Nephron progenitor cell (in vitro differentiated cells): ENCODE measurements around the gene PPM1L.

ENCODE experiments used
- DNase-seq: peaks from one replicate; pipeline ENCODE4 v3.0.0; 2021
- H3K27ac Mint-ChIP-seq: 2 replicates; pipeline ENCODE4 v1.8.0; 2021; ENCODE audit warnings: mild to moderate bottlenecking, moderate library complexity, mixed read lengths
- H3K27me3 Mint-ChIP-seq: 2 replicates; pipeline ENCODE4 v1.8.0; 2021; ENCODE audit warnings: mild to moderate bottlenecking, low read depth, mixed read lengths; ENCODE audit not compliant: poor library complexity
- H3K36me3 Mint-ChIP-seq: 2 replicates; pipeline ENCODE4 v1.8.0; 2021; ENCODE audit warnings: low read depth, mixed read lengths
- H3K4me1 Mint-ChIP-seq: 2 replicates; pipeline ENCODE4 v1.8.0; 2021; ENCODE audit warnings: mixed read lengths
- H3K4me3 Mint-ChIP-seq: 2 replicates; pipeline ENCODE4 v1.8.0; 2021; ENCODE audit warnings: mild to moderate bottlenecking, moderate library complexity, mixed read lengths
- H3K9me3 Mint-ChIP-seq: 2 replicates; pipeline ENCODE4 v1.8.0; 2021; ENCODE audit warnings: mild to moderate bottlenecking, moderate library complexity, mixed read lengths
- TF ChIP-seq, protein P1 (sequence below): fragments of 200-600 bp; sonication (generic); IDR thresholded peaks from 2 replicates; pipeline ENCODE4 v1.5.0; 2021; ENCODE audit warnings: antibody characterized with exemption

PPM1L gene

DNA sequence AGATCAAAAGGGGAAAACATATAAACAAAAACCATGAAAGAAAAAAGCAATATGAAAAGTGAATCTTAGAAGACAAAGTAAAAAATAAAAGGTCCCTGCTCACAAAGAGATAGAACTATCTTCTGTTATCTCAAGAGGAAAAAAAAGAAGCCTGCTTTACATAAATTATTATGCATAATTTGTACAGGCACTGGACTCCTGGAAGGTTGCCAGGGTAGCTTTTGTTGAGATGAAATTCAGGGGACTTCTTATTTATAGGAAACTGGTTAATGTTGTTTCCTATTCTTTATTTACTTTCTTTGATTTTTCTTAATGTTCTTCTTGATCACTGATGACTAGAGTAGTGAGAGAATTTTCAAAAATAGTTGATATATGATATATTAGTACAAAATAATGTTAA, 66.9 kb downstream of the PPM1L start:
- H3K27ac Mint-ChIP-seq, result no peak overlapping the region
- H3K4me3 Mint-ChIP-seq, result no peak overlapping the region
- peaks cover 5% of the 10 kb centered on the region for H3K4me1 Mint-ChIP-seq
- DNase-seq, result no peak
- no peaks in the 10 kb centered on the region for H3K9me3 Mint-ChIP-seq
- TF ChIP-seq, protein P1, sequence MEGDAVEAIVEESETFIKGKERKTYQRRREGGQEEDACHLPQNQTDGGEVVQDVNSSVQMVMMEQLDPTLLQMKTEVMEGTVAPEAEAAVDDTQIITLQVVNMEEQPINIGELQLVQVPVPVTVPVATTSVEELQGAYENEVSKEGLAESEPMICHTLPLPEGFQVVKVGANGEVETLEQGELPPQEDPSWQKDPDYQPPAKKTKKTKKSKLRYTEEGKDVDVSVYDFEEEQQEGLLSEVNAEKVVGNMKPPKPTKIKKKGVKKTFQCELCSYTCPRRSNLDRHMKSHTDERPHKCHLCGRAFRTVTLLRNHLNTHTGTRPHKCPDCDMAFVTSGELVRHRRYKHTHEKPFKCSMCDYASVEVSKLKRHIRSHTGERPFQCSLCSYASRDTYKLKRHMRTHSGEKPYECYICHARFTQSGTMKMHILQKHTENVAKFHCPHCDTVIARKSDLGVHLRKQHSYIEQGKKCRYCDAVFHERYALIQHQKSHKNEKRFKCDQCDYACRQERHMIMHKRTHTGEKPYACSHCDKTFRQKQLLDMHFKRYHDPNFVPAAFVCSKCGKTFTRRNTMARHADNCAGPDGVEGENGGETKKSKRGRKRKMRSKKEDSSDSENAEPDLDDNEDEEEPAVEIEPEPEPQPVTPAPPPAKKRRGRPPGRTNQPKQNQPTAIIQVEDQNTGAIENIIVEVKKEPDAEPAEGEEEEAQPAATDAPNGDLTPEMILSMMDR, result no peak
- no peaks in the 10 kb centered on the region for H3K27me3 Mint-ChIP-seq
- no peaks in the 10 kb centered on the region for H3K36me3 Mint-ChIP-seq

DNA sequence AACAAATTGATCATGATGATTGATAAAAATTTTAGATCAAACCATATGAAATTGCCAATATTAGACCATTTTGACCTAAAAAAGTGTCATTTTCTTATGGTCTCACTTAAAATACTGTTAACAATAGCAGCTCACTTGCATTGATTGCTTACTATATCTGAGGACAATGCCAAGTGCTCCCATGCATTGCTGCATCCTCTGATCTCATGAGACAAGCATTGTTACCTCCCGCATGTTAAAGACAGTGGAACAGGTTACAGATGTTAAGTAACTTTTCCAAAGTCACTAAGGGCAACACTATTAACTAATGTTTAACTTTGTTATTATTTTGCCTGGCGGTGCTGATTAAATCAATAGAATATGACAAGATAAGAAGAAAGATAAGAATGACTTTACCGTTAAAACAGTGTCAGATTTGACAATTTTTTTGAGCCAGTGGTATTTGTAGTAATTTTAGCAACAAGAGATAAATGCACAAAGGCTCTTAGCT, 69.3 kb downstream of the PPM1L start:
- no peak for DNase-seq
- Mint-ChIP-seq H3K36me3 (no peaks in the 10 kb centered on the region), H3K4me1 (peaks cover 10% of the 10 kb centered on the region), H3K27me3 (peaks cover 2% of the 10 kb centered on the region), H3K9me3 (no peaks in the 10 kb centered on the region), H3K4me3 (no peak overlapping the region), H3K27ac (no peak overlapping the region)
- TF ChIP-seq, protein P1, result no peak

DNA sequence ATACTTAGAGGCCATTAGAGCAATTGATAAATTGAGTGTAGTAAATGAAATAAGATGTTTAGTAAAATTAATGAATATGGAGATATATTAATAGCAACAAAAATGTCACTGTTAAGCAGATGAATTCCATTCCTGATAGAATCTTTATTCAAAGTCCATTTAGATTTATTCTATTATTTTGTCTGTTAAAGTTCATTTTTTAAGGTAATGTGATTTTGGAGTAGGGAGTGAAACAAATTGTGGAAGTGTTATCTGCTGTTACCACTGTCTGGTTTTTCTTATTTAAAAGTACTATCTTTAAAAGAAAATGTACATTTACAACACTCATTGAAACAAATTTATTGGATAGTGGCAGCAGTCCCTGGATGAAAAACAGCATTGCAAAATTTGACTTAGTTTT, 70.4 kb downstream of the PPM1L start:
- Mint-ChIP-seq H3K4me1 (peaks cover 10% of the 10 kb centered on the region), H3K27me3 (peaks cover 2% of the 10 kb centered on the region), H3K27ac (no peak overlapping the region), H3K9me3 (no peaks in the 10 kb centered on the region), H3K4me3 (no peak overlapping the region), H3K36me3 (no peaks in the 10 kb centered on the region)
- TF ChIP-seq, protein P1, result no peak
- DNase-seq, result no peak

DNA sequence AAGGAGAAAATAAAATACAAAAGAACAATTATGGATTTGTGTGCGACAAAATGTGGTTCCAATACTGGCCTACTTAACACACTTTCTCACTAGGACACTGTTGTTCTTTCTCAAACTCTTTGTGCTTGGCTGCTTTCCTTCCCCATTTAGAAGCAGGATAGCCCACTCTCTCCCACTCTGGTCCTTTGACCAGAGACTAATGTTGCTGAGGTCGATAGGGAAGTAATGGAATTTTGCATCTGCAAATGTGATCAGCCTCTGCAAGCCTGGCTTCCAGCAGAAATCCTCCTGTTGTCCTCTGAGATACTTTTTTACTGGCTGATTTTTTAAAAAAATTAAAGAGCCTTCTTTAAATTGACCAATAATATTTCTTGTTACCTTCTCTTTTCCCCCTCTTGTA, 71.0 kb downstream of the PPM1L start:
- TF ChIP-seq, protein P1, result no peak
- no peak for DNase-seq
- Mint-ChIP-seq H3K4me1 (peaks cover 10% of the 10 kb centered on the region), H3K4me3 (no peak overlapping the region), H3K9me3 (no peaks in the 10 kb centered on the region), H3K27me3 (peaks cover 2% of the 10 kb centered on the region), H3K36me3 (no peaks in the 10 kb centered on the region), H3K27ac (peak overlapping the region; percentile 19)

DNA sequence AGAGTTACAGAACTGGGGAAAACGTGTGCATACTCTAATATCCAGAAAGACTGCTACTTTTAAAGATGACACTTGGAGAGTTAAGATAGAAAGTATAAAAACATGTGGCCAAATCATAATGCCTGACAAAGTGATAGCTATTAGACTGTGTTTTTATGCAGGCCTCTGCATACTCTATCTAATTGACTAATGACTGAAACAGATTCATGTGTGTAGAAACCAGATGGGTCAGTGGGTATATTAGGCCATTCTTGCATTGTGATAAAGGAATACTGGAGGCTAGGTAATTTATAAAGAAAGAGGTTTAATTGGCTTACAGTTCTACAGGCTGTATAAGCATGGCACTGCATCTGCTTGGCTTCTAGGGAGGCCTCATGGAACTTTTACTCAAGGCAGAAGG, 71.5 kb downstream of the PPM1L start:
- H3K9me3 Mint-ChIP-seq, result no peaks in the 10 kb centered on the region
- DNase-seq, result no peak
- no peak overlapping the region for H3K4me3 Mint-ChIP-seq
- H3K27me3 Mint-ChIP-seq, result peaks cover 2% of the 10 kb centered on the region
- H3K4me1 Mint-ChIP-seq, result peaks cover 9% of the 10 kb centered on the region
- H3K36me3 Mint-ChIP-seq, result no peaks in the 10 kb centered on the region
- TF ChIP-seq, protein P1, result no peak
- no peak overlapping the region for H3K27ac Mint-ChIP-seq

DNA sequence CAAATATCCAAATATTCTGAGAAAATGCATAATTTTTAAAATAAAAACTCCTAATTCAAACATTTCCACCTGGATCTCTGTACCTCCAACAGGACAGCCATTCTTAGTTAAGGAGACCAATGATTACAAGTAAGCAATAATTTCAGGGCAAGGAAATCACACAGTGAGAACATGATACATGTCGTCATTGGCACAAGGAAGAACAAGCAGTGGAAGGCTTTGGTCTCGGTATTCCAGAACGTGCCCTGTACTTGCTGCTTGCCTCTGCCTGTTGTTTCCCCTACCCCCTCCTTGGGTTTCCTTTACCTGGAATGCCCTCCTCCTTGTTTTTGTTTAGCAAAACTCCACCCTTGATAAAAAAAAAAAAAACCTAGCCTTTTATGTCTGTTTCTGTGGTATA, 72.8 kb downstream of the PPM1L start:
- TF ChIP-seq, protein P1, result no peak
- H3K36me3 Mint-ChIP-seq, result no peaks in the 10 kb centered on the region
- H3K27ac Mint-ChIP-seq, result no peak overlapping the region
- peaks cover 4% of the 10 kb centered on the region for H3K9me3 Mint-ChIP-seq
- no peak for DNase-seq
- H3K4me1 Mint-ChIP-seq, result peaks cover 5% of the 10 kb centered on the region
- peaks cover 2% of the 10 kb centered on the region for H3K27me3 Mint-ChIP-seq
- no peak overlapping the region for H3K4me3 Mint-ChIP-seq
